IPS-NIHi7 (cell line): ENCODE data around the gene SLC4A2.
A peak's percentile ranks its signal among the peaks of the same experiment; 100 is the strongest.

Experiments used
- DNase-seq: peaks from one replicate; pipeline ENCODE4 v3.0.0; 2012; ENCODE audit warnings: mixed read lengths; ENCODE audit errors: extremely low spot score

Gene SLC4A2

DNA sequence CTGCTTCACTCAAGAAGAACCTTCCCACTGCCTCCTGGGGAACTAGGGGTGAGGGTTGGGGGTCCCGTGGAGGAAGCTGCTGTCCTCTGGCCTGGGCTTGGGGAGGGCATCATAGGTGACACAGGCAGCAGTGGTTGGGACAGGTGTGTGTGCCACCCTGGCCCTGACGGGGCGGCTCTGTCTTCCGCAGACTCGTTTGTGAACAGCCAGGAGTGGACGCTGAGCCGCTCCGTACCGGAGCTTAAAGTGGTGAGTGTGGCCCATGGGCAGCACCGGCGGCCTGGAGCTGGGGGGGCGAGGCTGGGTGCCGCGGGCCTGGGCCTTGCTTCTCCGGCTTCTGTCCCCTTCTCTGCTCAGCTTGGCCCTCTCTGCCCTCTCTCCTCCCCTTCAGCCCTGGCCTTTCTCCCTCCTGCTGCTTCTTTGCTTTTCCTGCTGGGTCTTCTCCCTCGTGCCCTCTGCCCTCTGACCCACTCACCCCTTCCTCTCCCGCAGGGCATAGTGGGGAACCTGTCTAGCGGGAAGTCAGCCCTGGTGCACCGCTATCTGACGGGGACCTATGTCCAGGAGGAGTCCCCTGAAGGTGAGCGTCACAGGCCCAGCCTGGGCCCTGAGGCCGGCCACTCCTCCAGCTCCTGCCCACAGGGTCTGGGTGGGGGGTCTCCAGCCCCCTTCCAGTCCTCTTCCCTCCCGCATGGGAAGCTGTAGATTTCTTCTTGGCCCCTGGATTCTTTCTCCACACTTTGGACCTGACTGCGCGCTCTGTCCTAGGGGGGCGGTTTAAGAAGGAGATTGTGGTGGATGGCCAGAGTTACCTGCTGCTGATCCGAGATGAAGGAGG is 57.4 kb downstream of the SLC4A2 start:
- no peak for DNase-seq

DNA sequence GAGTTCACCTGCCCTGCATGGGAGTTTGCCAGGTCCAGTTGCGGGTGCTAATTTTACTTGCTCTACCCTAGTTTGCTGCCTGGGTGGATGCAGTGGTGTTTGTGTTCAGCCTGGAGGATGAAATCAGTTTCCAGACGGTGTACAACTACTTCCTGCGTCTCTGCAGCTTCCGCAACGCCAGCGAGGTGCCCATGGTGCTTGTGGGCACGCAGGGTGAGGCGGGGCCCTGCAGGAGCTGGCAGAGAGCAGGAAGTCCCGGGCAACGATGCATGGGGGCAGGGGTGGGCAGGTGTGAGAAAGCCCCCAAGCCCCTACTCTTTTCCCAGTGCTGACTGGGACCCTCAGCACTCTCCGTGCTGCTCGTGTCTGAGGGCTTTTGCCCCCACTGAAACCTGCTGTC is 58.2 kb downstream of the SLC4A2 start:
- DNase-seq = no peak

DNA sequence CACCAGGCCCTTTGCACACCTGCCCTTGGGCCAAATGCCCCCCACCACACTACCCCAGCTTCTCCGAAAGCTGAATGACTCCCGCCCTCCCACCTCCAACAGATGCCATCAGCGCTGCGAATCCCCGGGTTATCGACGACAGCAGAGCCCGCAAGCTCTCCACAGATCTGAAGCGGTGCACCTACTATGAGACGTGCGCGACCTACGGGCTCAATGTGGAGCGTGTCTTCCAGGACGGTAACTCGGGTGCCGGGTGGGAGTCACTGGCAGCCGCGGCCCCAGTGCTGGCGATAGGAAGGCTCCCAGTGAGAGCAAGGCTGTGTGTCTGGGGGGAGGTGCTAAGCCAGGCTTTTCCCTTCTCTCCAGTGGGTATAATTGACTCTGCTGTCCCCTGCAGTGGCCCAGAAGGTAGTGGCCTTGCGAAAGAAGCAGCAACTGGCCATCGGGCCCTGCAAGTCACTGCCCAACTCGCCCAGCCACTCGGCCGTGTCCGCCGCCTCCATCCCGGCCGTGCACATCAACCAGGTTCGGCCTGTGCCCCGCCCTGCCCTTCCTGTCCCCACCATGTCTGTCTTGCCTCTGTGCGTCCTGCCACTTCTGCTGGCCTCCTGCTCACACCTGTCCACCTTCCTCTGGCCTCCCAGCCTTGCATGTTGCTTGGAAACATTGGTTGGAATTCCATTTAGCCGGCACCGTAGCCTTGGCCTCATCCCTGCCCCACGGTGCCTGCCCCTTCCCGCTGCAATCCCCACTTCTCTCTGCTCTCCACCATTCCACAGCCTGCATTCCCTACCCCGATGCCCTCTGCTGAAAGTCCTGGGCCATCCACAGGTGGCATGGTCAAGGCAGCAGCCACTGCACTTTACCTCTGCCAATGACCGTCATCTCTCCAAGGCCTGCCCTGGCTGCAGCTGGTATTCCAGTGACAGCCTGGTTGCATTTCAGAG is 59.0 kb downstream of the SLC4A2 start:
- no peak for DNase-seq

DNA sequence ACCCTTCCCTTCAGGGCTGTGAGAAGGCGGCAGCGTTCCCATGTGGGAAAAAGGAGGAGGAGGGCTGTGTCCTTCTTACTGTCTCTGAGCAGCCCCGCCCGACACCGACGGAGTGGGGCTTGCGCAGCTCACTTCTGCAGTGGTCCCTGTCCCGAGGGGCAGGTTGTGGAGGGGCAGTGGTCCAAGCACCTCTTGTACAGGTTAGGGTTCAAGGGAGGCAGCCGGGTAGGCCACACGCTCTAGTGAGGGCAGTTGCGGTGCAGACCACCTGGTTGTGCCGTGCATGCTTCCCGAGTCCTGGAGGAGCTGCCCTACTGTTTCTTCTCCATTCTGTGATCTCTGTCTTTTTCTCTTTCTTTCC is 59.6 kb downstream of the SLC4A2 start:
- DNase-seq = no peak

DNA sequence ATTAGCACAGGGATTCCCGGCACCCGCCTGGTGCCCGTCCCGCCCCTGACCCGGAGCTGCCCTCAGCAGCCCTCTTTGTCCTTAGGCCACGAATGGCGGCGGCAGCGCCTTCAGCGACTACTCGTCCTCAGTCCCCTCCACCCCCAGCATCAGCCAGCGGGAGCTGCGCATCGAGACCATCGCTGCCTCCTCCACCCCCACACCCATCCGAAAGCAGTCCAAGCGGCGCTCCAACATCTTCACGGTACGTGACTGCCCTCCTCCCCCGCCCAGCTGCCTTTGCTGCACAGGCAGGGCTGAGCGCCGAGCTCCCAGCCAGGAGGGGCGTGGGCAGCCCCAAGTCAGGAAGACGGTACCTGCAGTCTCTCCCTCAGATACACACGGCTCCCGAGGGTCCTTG is 60.5 kb downstream of the SLC4A2 start:
- no peak for DNase-seq

DNA sequence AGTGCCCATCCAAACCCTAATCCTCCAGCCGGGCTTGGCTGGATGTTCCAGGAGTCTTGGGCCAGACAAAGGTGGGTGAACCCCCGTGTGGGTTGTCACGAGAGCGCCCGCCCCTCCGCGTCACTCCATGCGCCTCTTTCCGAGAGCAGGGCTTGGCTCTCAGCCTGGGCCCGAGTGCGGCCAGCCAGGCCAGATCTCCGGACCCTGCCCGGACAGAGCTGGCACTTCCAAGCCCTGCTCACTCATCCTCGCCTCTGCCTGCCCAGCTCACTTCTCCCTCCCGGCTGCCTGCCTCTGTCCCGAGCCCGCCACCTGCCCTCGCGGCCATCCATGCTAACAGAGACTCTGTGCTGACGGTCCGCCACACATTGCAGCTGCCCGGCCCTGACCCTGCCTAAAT is 61.5 kb downstream of the SLC4A2 start:
- no peak for DNase-seq

DNA sequence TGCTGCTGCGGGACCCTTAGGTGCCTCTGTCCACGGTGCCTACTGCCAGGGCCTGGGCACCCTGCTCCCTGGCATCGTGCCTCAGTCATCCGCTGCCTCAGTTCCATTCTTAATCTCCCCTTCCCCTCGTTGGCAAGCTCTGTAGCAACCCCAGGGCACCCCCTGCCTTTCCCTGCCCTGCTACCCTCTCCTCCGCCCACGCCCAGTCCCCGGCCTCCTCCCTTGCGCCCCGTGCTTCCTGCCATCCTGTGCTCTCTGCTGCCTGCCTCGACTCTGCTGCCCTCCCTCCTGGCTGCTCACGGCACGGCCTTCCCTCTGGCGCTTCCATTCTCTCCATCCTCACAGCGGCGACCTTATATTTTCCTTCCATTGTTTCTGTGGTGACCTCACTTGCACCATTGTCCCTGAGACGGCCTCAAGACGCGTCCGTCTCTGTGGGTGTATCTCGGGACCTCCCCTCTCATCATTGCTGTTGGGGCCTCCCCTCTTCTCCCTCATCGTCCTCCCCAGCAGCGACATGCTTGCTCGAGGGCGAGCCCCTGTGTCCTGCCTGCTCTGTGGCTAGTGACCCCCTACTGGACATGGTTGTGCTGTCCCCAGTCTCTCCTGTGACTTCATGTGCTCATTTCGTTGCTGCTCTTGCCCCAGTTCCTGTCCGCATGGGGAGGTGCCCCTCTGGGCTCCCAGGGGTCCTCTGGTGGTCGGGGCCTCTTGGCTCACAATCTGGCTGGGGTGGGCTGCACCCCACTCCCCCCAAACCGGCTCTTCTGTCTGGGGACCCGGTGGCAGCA is 62.2 kb downstream of the SLC4A2 start:
- no peak for DNase-seq

DNA sequence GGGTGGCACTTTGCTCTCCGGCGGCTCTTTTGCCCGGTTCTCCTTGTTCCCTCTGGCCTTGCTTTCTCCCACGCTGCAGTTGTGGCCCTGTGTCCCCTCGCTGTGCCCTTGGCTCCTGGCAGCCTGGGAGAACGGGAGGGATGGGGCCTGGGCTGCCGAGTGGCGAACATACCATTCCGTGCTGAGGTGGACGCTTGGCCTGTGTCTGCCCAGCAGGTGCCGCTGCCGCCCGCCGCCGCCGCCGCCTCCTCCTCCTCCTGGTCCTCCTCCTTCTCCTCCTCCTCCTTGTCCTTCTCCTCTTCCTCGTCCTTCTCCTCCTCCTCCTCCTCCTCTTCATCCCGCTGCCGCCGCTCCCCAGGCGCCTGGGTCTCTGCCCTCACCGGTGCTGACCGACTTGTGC is 62.9 kb downstream of the SLC4A2 start:
- DNase-seq = no peak

DNA sequence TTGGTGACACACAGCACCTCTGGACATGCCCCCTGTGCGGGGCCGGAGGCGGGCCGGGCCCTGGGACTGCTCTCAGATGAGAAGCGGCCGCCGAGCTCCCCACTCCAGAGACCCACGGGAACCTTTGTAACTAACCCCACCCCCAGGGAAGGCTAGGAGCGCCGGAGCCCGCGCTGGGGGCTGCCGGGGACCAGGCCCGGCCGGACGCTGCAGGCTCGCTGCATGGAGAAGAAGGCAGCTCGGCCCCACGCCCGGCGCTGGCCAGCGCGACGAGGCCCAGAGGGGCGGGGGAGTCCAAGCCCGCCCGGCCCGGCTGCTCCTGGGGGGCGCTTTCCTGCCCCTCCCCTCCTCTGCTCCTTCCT is 63.4 kb downstream of the SLC4A2 start:
- DNase-seq = no peak

DNA sequence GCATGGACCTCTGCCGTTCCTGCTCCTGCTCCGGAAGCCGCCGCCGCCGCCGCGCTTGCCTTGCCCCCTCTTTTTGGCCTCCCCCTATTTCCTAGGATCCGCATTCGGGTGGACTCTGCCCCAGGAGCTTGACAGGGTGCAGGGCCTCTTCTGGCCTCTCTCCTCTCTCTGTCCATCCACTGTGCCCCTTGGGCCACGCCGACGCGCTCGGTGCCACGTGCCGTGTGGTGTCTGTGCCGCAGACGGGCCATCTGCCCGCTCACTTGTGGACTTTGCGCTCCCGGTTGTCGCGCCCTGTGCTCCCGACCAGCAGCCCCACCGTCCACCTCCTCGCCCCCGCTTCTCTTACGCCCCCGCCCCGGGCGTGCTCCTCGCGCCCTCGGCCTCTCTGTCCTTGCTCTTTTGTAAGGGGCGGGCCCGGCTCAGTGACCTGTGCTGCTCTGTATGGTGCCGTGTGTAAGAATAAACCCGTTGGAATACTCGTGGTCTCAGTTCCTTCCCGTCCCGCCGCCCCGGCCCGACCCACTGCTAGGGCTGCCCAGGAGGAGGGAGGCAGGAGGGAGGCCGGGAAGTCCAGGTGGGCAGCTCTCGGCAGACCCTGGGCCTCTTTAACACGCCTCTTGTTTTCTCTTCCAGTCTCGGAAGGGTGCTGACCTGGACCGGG is 63.9 kb downstream of the SLC4A2 start:
- no peak for DNase-seq

DNA sequence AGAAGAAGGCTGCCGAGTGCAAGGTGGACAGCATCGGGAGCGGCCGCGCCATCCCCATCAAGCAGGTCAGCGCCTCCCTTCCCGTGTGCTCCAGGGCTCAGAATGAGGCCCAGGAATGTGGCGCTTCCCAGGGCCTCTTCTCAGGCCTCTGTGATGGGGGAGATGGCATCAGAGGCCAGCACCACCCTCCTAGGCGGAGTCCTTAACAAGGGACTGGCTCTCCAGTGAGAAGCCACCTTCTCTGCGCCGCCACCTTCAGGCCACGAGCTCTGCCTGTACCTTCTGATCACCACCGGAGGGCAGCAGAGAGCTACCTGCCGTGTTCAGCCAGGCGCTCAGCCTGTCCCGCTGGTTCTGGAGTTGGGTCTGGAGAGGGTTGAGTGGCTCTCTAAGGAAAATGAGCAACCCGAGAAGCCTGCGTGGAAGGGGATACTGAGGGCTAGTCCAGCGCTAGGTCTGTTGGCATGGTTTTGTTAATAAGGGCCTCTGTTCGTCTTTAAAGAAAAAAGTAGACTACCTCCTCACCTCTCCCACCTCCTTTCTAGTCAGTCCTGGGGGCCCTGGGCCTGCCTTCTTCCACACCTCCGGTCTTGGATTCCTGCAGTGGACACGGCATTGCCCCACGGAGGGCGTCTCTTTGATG is 64.6 kb downstream of the SLC4A2 start:
- peak; percentile 91 for DNase-seq

DNA sequence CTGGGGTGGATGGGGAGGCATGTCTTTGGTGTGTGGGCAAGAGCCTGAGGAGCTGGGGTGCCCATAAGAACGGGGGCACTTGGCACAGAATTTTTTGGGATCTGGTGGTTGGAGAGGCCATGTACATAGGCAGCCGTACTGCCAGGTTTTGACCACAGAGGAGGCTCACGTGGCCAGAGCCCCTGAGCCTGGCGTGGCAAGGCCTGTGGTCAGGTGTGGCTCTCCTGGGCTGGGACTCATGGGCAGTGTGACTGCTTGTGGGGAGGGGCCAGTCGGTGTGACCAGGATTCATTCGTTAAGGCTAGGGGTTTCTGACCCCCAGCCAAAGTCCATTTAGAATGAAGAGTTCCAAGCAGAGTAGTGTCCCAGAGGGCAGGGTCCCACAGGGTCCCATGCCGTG is 65.1 kb downstream of the SLC4A2 start:
- DNase-seq = no peak

DNA sequence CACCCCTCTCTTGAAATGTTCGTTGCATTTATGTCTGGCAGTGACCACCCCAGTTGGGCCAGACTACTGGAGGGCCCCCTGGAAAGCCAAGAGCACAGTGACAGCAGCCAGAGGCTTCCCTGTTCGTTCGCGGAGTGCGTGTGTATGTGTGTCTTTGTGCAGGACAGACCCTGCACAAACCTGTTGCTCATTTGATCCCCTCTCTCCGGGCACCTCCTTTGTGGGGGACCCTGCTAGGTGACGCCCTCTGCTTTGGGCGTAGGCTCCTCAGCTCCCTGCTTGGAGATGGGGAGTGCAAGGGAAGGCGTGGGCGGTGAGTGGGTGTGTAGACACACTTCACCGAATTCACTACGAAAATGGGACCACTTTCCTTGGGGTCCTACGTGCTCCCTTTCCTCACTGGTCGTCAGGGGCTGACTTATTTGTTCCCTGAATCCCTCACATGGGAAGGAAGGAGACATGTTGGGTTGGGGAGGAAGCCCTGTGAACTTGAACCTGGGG is 65.6 kb downstream of the SLC4A2 start:
- no peak for DNase-seq

DNA sequence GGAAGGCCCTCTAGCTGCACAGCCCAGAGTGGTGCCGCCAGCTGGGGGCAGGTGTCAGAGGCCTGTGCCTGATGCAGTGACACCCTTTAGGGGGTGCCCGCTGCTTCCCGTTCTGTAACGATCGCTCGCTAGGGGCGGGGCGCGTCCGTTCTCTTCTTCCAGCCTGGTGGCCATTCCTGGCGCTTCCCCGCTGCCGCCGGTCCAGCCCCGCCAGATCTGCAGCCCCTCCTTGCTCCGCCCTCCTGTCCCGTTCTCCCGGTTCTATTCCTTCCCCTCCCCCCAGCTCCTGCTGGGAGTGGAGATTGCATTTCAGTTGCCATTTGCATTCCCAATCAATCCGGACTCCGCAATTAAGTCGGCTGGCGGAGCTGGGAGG is 66.1 kb downstream of the SLC4A2 start:
- no peak for DNase-seq

DNA sequence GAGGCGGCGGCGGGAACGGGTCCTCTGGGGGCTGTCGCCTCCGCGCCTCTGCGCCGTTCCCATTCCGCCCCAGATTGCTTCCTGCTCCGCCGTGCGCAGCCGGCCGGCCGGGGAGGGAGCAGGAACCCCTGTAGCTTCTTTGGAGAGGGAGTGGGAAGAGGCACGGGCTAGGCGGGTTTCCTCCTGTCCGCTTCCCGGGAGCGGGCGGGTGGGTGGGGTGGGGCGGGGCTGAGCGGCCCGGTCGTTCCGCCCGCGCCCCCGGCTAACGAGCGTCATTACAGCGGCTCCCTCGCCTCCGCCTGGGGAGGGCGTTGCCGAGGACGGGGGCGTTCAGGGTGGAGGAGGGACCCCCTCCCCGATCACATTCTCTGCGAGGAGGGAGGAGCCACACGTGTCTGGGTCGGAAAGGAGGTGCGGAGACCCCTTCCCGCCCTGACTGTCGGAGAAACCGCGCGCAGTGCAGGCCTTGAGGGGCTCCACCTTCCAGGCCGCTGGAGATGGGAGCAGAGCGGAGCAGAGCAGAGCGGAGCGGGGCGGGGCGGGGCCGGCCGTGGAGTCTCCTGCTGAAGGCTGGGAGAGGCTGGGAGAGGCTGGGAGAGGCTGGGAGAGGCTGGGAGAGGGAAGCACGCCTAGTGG is 66.6 kb downstream of the SLC4A2 start:
- peak; percentile 84 for DNase-seq
